K562 (cell line): ENCODE data around the gene RBM18. TPM values are rescaled to one million over a fixed set of nuclear protein-coding genes. Genes with fewer than 3 reads are reported as not detected.

Experiments used
- ATAC-seq: fragments of 200-7000 bp; cut with Tn5 transposase; 3 replicates; pipeline ENCODE4 v1.9.1; 2020; ENCODE audit warnings: moderate library complexity
- BruUV-seq: library from RNA; stranded (reverse); fragments of 400-500 nt; replicated peaks from 2 replicates; lab custom pipeline; 2021; lab: Mats Ljungman, UMichigan
- CTCF ChIA-PET: fragments of 300-600 bp; formaldehyde crosslinking; extraction: SDS; loops from one replicate; lab custom pipeline; 2021; ENCODE audit warnings: low intra/inter-chr PET ratio; lab: Yijun Ruan, JAX
- POLR2A ChIA-PET: fragments of 300-600, 350-650 bp; sonication (Branson Sonifier 250); formaldehyde crosslinking; extraction: SDS; loops from one replicate; lab custom pipeline; 2021; ENCODE audit warnings: antibody characterized with exemption, inconsistent platforms; lab: Yijun Ruan, JAX
- DNase-seq, 4 experiments: peaks; one replicate each; pipeline versions ENCODE4 v3.0.0 to v3.0.0-alpha.2; 2011 to 2018; ENCODE audit warnings: low spot score in 3 of 4, mixed read lengths in 3 of 4; ENCODE audit errors: extremely low read depth in 1 of 4
- FAIRE-seq: peaks from 2 replicates; lab custom pipeline; 2011; peaks lifted over from hg19 to GRCh38; lab: Jason Lieb, UNC
- H2AFZ ChIP-seq: 2 replicates; pipeline ENCODE4 v1.6.0; 2011; ENCODE audit warnings: low read depth, low read length, control low read depth, inconsistent platforms
- H3K27ac ChIP-seq: fragments of 200-600 bp; 3 replicates; pipeline ENCODE4 v1.8.0; 2011; ENCODE audit warnings: low read depth, mild to moderate bottlenecking, control low read depth, inconsistent platforms, low read length, moderate library complexity, mixed read lengths; ENCODE audit errors: extremely low read depth
- H3K27me3 ChIP-seq, 2 experiments: fragments of 300-600 bp in 1 of 2; 2 replicates in 1 of 2; 3 replicates in 1 of 2; pipeline versions ENCODE4 v1.6.0 to v1.8.0; 2011; ENCODE audit warnings: inconsistent platforms in 2 of 2, low read length in 2 of 2, mild to moderate bottlenecking in 1 of 2, mixed read lengths in 1 of 2, moderate library complexity in 1 of 2; ENCODE audit not compliant: control insufficient read depth in 2 of 2, insufficient read depth in 2 of 2
- H3K36me3 ChIP-seq: fragments of 300-600 bp; 3 replicates; pipeline ENCODE4 v1.8.0; 2011; ENCODE audit warnings: mild to moderate bottlenecking, low read length, inconsistent platforms; ENCODE audit not compliant: control insufficient read depth, insufficient read depth
- H3K4me1 ChIP-seq, 2 experiments: fragments of 200-600 bp in 1 of 2; replicated peaks in 1 of 2; 2 replicates in 1 of 2; 3 replicates in 1 of 2; pipeline versions ENCODE4 v1.5.1 to v1.8.0; 2011; ENCODE audit warnings: inconsistent platforms in 2 of 2, low read length in 2 of 2, mild to moderate bottlenecking in 1 of 2, mixed read lengths in 1 of 2, moderate library complexity in 1 of 2; ENCODE audit not compliant: control insufficient read depth in 2 of 2, insufficient read depth in 2 of 2
- H3K4me2 ChIP-seq: 2 replicates; pipeline ENCODE4 v1.6.1; 2011; ENCODE audit warnings: low read length, control low read depth, inconsistent platforms, mixed read lengths; ENCODE audit not compliant: insufficient read depth
- H3K4me3 ChIP-seq: fragments of 200-600 bp; sonication (generic), shearing (Covaris generic); 2 replicates; pipeline ENCODE4 v1.5.1; 2016; ENCODE audit warnings: control low read depth, inconsistent platforms
- H3K79me2 ChIP-seq: fragments of 200-600 bp; 3 replicates; pipeline ENCODE4 v1.8.0; 2011; ENCODE audit warnings: low read length, inconsistent platforms; ENCODE audit not compliant: control insufficient read depth, insufficient read depth
- H3K9ac ChIP-seq, 2 experiments: 2 replicates each; pipeline versions ENCODE4 v1.6.0 to v1.6.1; 2011; ENCODE audit warnings: low read depth in 2 of 2, low read length in 2 of 2, control low read depth in 1 of 2, inconsistent platforms in 1 of 2, mild to moderate bottlenecking in 1 of 2, mixed read lengths in 1 of 2; ENCODE audit not compliant: insufficient read depth in 1 of 2
- H3K9me1 ChIP-seq: one replicate; pipeline ENCODE4 v1.6.0; 2011; ENCODE audit warnings: inconsistent platforms, mild to moderate bottlenecking, low read length, moderate library complexity; ENCODE audit not compliant: control insufficient read depth, insufficient read depth
- H3K9me3 ChIP-seq: replicated peaks from 2 replicates; pipeline ENCODE4 v1.5.1; 2011; ENCODE audit warnings: low read depth, low read length, inconsistent platforms; ENCODE audit not compliant: control insufficient read depth, insufficient read depth
- H4K20me1 ChIP-seq: replicated peaks from 2 replicates; pipeline ENCODE4 v1.6.1; 2011; ENCODE audit warnings: low read length, inconsistent platforms, mixed read lengths; ENCODE audit not compliant: control insufficient read depth, insufficient read depth
- CBX8 ChIP-seq: fragments of 200-600 bp; sonication (generic); IDR thresholded peaks from 2 replicates; pipeline ENCODE4 v1.6.1; 2012; ENCODE audit warnings: borderline replicate concordance, mixed run types, low read depth, mild to moderate bottlenecking, moderate library complexity, mixed read lengths, low read length, control low read depth, inconsistent platforms; ENCODE audit not compliant: poor library complexity, severe bottlenecking; ENCODE audit errors: extremely low read depth
- CREBBP ChIP-seq: IDR thresholded peaks from one replicate; pipeline ENCODE4 v1.6.1; 2012; ENCODE audit warnings: low read depth, mild to moderate bottlenecking, control low read depth, inconsistent platforms, low read length
- FOS ChIP-seq: IDR thresholded peaks from 3 replicates; pipeline ENCODE4 v1.6.1; 2011; ENCODE audit not compliant: insufficient read length; ENCODE audit errors: extremely low read depth
- SMARCA5 ChIP-seq: fragments of 450-650 bp; IDR thresholded peaks from 2 replicates; pipeline ENCODE4 v1.6.1; 2016
- TARDBP ChIP-seq: fragments of 450-650 bp; IDR thresholded peaks from 2 replicates; pipeline ENCODE4 v1.6.1; 2016
- ZNF696 ChIP-seq: fragments of 250-450 bp; sonication (Bioruptor Pico); conservative IDR thresholded peaks from 2 replicates; pipeline ENCODE4 v1.4.0; 2020; ENCODE audit warnings: mild to moderate bottlenecking, moderate library complexity
- WGBS: fragments of 100-300 bp; shearing (Covaris generic); methylation state at CpG from one replicate; pipeline ENCODE4 v1.1.6; 2016; ENCODE audit warnings: low coverage, mixed read lengths; ENCODE audit not compliant: insufficient coverage; ENCODE audit errors: missing lambda C conversion rate; 5-methylcytosine and 5-hydroxymethylcytosine counted together
- in situ Hi-C: fragments of 300-500 bp; cut with MboI; formaldehyde crosslinking; loops from 4 replicates; pipeline ENCODE4 v1.15.0; 2018; ENCODE audit warnings: inconsistent platforms, mixed read lengths
- intact Hi-C: fragments of 100-400 bp; cut with micrococcal nuclease; formaldehyde crosslinking; loops from 2 replicates; pipeline ENCODE4 v1.14.2; 2022
- polyA plus RNA-seq, 8 experiments: library from polyadenylated mRNA; depleted of rRNA in 4 of 8; stranded (reverse) in 5 of 8; unstranded in 3 of 8; fragments of >200 nt; fragmentation: Nextera tagmentation in 2 of 8; fragmentation: Illumina TruSeq in 1 of 8; extraction: Ambion mirVana in 2 of 8; extraction: Trizol in 1 of 8; gene quantifications; 2 replicates each; pipeline versions ENCODE4 v1.2.1 to v1.2.3, GENCODE V29; 2011 to 2014; ENCODE audit warnings: inconsistent platforms in 1 of 8, missing spikeins in 1 of 8
- total RNA-seq, 7 experiments: library from RNA; depleted of rRNA in 6 of 7; stranded (reverse); fragments of >200 nt in 6 of 7; fragmentation: Illumina TruSeq in 2 of 7; extraction: Trizol in 2 of 7; gene quantifications; 2 replicates each; pipeline versions ENCODE4 v1.2.1 to v1.2.3, GENCODE V29; 2011 to 2021; ENCODE audit warnings: low replicate concordance in 1 of 7
- TF ChIP-seq, protein P1 (sequence below): fragments of 450-650 bp; IDR thresholded peaks from 2 replicates; pipeline ENCODE4 v1.6.1; 2016; ENCODE audit warnings: borderline replicate concordance
- TF ChIP-seq, protein P2 (sequence below): fragments of 450-650 bp; IDR thresholded peaks from 2 replicates; pipeline ENCODE4 v1.6.1; 2018; ENCODE audit not compliant: partially characterized antibody
- TF ChIP-seq, protein P3 (sequence below): fragments of 450-650 bp; formaldehyde crosslinking; IDR thresholded peaks from 2 replicates; pipeline ENCODE4 v1.4.0; 2020; ENCODE audit warnings: mild to moderate bottlenecking
- TF ChIP-seq, protein P4 (sequence below): fragments of 250-450 bp; sonication (Bioruptor Pico); IDR thresholded peaks from 2 replicates; pipeline ENCODE4 v1.5.0; 2022; ENCODE audit warnings: mild to moderate bottlenecking

The RBM18 gene
- total and polyA plus RNA-seq, 9 of the 15 experiments (the other 6 are each of a cell fraction or from before 2014, with no cell fraction given): 7.9 to 86.3 (median 34.0) TPM

DNA sequence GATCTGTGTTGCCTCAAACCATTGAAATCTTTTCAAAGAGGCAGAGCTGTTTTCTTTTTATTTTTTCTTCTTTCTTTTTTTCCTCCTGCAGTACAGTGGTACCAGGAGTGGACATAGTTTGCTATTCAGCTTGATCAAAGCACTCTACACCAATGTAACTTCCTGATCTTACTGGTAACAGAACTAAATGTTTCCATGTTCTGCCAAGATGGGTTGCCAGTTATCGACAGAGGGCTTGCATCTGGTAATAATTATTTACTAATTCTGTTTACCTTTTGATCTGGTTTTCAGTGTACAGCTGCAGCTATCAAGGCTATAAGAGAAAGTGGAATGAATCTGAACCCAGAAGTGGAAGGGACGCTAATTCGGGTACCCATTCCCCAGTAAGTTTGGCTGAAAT is 26.8 kb upstream of the RBM18 start (continued):
- TF ChIP-seq, protein P1, sequence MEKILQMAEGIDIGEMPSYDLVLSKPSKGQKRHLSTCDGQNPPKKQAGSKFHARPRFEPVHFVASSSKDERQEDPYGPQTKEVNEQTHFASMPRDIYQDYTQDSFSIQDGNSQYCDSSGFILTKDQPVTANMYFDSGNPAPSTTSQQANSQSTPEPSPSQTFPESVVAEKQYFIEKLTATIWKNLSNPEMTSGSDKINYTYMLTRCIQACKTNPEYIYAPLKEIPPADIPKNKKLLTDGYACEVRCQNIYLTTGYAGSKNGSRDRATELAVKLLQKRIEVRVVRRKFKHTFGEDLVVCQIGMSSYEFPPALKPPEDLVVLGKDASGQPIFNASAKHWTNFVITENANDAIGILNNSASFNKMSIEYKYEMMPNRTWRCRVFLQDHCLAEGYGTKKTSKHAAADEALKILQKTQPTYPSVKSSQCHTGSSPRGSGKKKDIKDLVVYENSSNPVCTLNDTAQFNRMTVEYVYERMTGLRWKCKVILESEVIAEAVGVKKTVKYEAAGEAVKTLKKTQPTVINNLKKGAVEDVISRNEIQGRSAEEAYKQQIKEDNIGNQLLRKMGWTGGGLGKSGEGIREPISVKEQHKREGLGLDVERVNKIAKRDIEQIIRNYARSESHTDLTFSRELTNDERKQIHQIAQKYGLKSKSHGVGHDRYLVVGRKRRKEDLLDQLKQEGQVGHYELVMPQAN: no peak
- no peak for TF ChIP-seq CREBBP
- TF ChIP-seq TARDBP: no peak
- TF ChIP-seq ZNF696 (CRISPR knock-in tag): no peak

DNA sequence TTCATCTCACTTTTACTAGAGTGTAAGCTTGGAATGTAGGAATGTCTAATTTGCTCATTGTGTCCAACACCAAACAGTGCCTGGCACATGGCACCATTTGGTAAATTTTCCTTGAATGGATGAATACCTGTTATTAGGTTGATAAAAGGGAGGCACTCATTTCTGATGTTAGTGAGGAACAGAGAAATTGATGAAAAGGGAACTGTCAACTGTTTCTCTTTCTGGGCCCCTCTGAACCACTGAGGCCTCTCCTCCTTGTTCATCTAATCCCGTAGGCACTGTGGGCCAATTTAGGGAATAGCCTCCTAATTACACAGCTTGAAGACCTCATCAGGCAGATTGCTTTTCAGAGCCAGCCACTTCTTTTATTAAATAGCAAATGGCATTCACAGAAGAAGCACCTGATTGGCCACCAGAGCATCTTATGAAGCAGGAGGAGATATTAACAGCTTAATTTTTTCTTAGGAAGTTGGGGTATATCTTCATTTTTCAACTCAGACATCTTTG is 22.6 kb upstream of the RBM18 start:
- H3K9me3 ChIP-seq: no peaks in the 10 kb centered on the region
- intact Hi-C loops (no loop called here), in situ Hi-C loops (no loop called here)
- H3K4me3 ChIP-seq: no peak overlapping the region
- WGBS: 100% methylated on average over 1 of the region's 1 CpG
- H3K9me1 ChIP-seq: no peaks in the 10 kb centered on the region
- POLR2A ChIA-PET: interaction anchor here (0.7 kb wide), 1 partner anchor 58 kb away, joined by 3 read pairs; the partner anchor contains the start of gene LHX6
- CTCF ChIA-PET: no interaction called here
- no peak overlapping the region for H3K27ac ChIP-seq
- BruUV-seq: no TSS peak
- H3K4me1 ChIP-seq: no peaks in the 10 kb centered on the region
- no peaks in the 10 kb centered on the region for H4K20me1 ChIP-seq
- FAIRE-seq: no peak
- no peak overlapping the region for H3K4me2 ChIP-seq
- H2AFZ ChIP-seq: no peak overlapping the region
- ATAC-seq: no peak
- DNase-seq: no peak
- peaks cover 93% of the 10 kb centered on the region for H3K36me3 ChIP-seq
- peaks cover 5% of the 10 kb centered on the region; the same call in 1 of the 3 replicates for H3K79me2 ChIP-seq
- H3K27me3 ChIP-seq: no peaks in the 10 kb centered on the region
- no peak overlapping the region for H3K9ac ChIP-seq
- no peak for TF ChIP-seq CBX8
- TF ChIP-seq FOS: no peak
- TF ChIP-seq, protein P2, sequence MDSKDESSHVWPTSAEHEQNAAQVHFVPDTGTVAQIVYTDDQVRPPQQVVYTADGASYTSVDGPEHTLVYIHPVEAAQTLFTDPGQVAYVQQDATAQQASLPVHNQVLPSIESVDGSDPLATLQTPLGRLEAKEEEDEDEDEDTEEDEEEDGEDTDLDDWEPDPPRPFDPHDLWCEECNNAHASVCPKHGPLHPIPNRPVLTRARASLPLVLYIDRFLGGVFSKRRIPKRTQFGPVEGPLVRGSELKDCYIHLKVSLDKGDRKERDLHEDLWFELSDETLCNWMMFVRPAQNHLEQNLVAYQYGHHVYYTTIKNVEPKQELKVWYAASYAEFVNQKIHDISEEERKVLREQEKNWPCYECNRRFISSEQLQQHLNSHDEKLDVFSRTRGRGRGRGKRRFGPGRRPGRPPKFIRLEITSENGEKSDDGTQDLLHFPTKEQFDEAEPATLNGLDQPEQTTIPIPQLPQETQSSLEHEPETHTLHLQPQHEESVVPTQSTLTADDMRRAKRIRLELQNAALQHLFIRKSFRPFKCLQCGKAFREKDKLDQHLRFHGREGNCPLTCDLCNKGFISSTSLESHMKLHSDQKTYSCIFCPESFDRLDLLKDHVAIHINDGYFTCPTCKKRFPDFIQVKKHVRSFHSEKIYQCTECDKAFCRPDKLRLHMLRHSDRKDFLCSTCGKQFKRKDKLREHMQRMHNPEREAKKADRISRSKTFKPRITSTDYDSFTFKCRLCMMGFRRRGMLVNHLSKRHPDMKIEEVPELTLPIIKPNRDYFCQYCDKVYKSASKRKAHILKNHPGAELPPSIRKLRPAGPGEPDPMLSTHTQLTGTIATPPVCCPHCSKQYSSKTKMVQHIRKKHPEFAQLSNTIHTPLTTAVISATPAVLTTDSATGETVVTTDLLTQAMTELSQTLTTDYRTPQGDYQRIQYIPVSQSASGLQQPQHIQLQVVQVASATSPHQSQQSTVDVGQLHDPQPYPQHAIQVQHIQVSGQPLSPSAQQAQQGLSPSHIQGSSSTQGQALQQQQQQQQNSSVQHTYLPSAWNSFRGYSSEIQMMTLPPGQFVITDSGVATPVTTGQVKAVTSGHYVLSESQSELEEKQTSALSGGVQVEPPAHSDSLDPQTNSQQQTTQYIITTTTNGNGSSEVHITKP: no peak
- no peak for TF ChIP-seq SMARCA5
- TF ChIP-seq, protein P3, sequence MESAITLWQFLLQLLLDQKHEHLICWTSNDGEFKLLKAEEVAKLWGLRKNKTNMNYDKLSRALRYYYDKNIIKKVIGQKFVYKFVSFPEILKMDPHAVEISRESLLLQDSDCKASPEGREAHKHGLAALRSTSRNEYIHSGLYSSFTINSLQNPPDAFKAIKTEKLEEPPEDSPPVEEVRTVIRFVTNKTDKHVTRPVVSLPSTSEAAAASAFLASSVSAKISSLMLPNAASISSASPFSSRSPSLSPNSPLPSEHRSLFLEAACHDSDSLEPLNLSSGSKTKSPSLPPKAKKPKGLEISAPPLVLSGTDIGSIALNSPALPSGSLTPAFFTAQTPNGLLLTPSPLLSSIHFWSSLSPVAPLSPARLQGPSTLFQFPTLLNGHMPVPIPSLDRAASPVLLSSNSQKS (CRISPR knock-in tag): no peak
- TF ChIP-seq, protein P4, sequence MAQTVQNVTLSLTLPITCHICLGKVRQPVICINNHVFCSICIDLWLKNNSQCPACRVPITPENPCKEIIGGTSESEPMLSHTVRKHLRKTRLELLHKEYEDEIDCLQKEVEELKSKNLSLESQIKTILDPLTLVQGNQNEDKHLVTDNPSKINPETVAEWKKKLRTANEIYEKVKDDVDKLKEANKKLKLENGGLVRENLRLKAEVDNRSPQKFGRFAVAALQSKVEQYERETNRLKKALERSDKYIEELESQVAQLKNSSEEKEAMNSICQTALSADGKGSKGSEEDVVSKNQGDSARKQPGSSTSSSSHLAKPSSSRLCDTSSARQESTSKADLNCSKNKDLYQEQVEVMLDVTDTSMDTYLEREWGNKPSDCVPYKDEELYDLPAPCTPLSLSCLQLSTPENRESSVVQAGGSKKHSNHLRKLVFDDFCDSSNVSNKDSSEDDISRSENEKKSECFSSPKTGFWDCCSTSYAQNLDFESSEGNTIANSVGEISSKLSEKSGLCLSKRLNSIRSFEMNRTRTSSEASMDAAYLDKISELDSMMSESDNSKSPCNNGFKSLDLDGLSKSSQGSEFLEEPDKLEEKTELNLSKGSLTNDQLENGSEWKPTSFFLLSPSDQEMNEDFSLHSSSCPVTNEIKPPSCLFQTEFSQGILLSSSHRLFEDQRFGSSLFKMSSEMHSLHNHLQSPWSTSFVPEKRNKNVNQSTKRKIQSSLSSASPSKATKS (CRISPR knock-in tag): no peak
